ENCODE results near the gene SLC39A13. TPM values are rescaled to one million over a fixed set of nuclear protein-coding genes. Genes with fewer than 3 reads are reported as not detected.

The SLC39A13 gene
- total RNA-seq, 4 donors from 2014 or later, result 51.3 to 84.3 (median 66.8) TPM

GRCh38 chr11:47383071-47383470 is 25.3 kb upstream of the SLC39A13 start:
- WGBS, 2 donors, result 67 to 78% methylated on average over 4 of the region's 4 CpGs
- H3K27ac ChIP-seq, result no peak overlapping the region
- DNase-seq, result no peak

GRCh38 chr11:47384498-47384897 is 23.9 kb upstream of the SLC39A13 start:
- Histone ChIP-seq H3K4me3 (replicated peaks in 1 of 3) (no peak overlapping the region), H3K9me3 (no peaks in the 10 kb centered on the region), H3K4me1 (no peaks in the 10 kb centered on the region), H3K27me3 (no peaks in the 10 kb centered on the region), H3K36me3 (no peaks in the 10 kb centered on the region), H3K27ac (no peak overlapping the region)
- WGBS, 2 donors, result 94 to 96% methylated on average over 4 of the region's 4 CpGs
- intact Hi-C loops (cut with DNase I), result no loop called here
- TF ChIP-seq POLR2A (IDR thresholded peaks at IDR 0.05) (no peak), CTCF (IDR thresholded peaks at IDR 0.05) (no peak)
- no peak for DNase-seq

More at GRCh38 chr11:47383071-47383470, 25.3 kb upstream of the SLC39A13 start:
- no peak overlapping the region for H3K4me3 ChIP-seq (replicated peaks in 1 of 3)
- no peaks in the 10 kb centered on the region for H3K36me3 ChIP-seq
- no peaks in the 10 kb centered on the region for H3K27me3 ChIP-seq
- intact Hi-C loops (cut with DNase I), result no loop called here
- no peaks in the 10 kb centered on the region for H3K9me3 ChIP-seq
- TF ChIP-seq CTCF (IDR thresholded peaks at IDR 0.05), result no peak
- TF ChIP-seq POLR2A (IDR thresholded peaks at IDR 0.05), result no peak
- H3K4me1 ChIP-seq, result no peaks in the 10 kb centered on the region

GRCh38 chr11:47387944-47388696 is 20.3 kb upstream of the SLC39A13 start:
- WGBS, 2 donors, result 78 to 80% methylated on average over 12 to 13 of the region's 13 CpGs
- Histone ChIP-seq H3K36me3 (no peaks in the 10 kb centered on the region), H3K27ac (no peak overlapping the region), H3K4me3 (replicated peaks in 1 of 3) (no peak overlapping the region), H3K27me3 (no peaks in the 10 kb centered on the region), H3K4me1 (no peaks in the 10 kb centered on the region), H3K9me3 (no peaks in the 10 kb centered on the region)
- intact Hi-C loops (cut with DNase I), result no loop called here
- no peak for DNase-seq
- TF ChIP-seq POLR2A (IDR thresholded peaks at IDR 0.05) (no peak), CTCF (IDR thresholded peaks at IDR 0.05) (no peak)

GRCh38 chr11:47388697-47389576 is 19.5 kb upstream of the SLC39A13 start:
- no peak for TF ChIP-seq POLR2A (IDR thresholded peaks at IDR 0.05)
- TF ChIP-seq CTCF (IDR thresholded peaks at IDR 0.05), result no peak
- intact Hi-C loops (cut with DNase I), result no loop called here

More at GRCh38 chr11:47388697-47389576, 19.5 kb upstream of the SLC39A13 start:
- H3K27ac ChIP-seq, result no peak overlapping the region
- 89 to 90% methylated on average over 18 to 28 of the region's 28 CpGs for WGBS, 2 donors
- H3K4me1 ChIP-seq, result no peaks in the 10 kb centered on the region
- no peaks in the 10 kb centered on the region for H3K9me3 ChIP-seq
- no peaks in the 10 kb centered on the region for H3K36me3 ChIP-seq
- H3K4me3 ChIP-seq (replicated peaks in 1 of 3), result no peak overlapping the region
- no peak for DNase-seq
- no peaks in the 10 kb centered on the region for H3K27me3 ChIP-seq

Data from thyroid gland (tissue), 4 donors.